HG03103 (cell line): Measurements from ENCODE around the gene LTBP3.
"Not testable (repeated sequence)": the region's sequence is repeated elsewhere in the genome, so short reads cannot be mapped to it uniquely, and the experiment has no call there.

ENCODE experiments used
- ATAC-seq: cut with Tn5 transposase; IDR thresholded peaks from one replicate; pipeline ENCODE4 v1.9.1; 2021; ENCODE audit warnings: low read depth; ENCODE audit not compliant: unreplicated experiment

The LTBP3 gene

DNA sequence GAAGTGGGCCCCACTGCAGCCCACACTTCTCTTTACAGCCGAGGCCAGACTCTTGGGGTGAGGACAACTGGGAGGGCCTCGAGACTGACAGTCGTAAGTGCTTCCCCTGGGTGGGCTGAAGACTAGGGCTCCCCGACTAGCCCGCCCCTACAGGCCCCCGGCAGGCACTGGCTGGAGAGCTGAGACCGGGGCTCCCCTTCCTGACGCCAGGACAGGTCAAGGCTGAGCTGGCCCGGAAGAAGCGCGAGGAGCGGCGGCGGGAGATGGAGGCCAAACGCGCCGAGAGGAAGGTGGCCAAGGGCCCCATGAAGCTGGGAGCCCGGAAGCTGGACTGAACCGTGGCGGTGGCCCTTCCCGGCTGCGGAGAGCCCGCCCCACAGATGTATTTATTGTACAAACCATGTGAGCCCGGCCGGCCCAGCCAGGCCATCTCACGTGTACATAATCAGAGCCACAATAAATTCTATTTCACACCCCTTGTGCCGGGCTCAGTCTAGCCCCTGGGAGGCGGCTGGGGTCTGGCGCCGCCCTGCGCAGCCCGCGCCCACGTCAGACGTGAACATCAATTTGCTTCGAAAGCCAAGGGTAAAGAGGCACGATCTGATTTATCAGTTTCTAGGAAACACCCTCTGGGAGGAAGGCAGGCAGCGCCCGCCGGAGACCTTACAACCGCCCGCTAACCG lies 19.8 kb downstream of the LTBP3 start:
- no peak for ATAC-seq

DNA sequence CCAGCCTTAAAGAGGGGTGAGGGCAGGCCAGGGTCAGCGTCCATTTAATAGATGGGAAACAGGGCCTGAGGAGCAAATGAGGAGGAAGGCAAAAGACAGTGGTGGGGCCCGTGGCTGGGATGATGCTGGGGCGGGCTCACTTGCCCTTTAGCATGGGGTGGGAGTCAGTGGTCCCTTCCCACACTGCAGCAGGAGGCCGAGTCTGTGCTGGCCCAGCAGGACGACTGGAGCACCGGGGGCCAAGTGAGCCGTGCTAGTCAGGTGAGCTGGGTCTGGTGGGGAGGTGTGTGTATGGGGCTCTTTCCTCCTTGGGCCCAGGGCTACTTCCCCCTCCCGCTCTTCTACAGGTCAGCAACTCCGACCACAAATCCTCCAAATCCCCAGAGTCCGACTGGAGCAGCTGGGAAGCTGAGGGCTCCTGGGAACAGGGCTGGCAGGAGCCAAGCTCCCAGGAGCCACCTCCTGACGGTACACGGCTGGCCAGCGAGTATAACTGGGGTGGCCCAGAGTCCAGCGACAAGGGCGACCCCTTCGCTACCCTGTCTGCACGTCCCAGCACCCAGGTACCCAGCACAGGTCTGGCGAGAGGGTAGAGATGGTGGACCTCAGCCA lies 20.4 kb downstream of the LTBP3 start:
- ATAC-seq = no peak

DNA sequence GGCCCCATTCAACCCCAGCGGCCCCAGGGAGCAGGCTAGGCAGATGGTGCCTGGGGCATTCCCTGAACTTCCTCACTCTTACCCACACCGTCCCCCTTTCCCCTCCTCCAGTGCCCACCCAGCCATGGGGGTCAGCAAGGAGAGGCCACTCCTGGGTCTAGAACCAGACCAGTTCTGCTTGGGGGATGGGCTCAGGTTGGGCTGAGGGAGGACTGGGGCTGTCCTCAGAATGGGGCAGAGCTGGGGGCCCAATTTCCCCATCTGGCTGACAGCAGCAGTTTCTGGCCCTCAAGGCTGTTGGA lies 20.9 kb downstream of the LTBP3 start:
- ATAC-seq = no peak

DNA sequence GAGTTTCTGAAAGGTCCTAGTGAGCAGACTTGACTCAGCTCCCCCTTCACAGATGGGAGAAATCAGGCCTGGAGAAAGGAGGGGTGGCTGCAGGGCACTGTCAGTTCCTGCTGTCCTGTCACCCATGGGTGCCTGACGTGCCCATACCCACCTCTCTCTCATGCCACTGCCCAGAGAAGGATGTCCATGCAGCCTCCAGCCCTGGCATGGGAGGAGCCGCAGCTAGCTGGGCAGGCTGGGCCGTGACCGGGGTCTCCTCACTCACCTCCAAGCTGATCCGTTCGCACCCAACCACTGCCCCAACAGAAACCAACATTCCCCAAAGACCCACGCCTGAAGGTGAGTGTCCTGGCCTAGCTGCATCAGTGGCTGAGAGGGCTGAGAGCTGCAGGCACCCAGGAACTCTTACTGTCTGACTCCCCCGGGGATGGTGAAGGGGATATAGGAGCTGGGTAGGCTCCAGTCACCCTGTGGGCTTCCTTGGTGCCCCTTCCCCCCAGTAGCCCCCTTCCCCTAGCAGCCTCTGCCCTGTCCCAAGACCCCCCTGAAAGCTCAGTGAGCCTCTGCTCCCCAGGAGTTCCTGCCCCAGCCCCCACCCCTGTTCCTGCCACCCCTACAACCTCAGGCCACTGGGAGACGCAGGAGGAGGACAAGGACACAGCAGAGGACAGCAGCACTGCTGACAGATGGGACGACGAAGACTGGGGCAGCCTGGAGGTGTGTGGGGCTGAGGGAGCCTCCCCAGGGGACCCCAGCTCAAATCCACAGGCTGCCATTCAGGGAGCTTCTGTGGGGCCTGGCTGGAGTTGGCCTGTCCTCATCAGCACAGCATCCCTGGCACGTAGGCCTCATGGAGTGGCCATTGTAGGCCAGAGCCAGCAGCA lies 21.5 kb downstream of the LTBP3 start:
- ATAC-seq = no peak

DNA sequence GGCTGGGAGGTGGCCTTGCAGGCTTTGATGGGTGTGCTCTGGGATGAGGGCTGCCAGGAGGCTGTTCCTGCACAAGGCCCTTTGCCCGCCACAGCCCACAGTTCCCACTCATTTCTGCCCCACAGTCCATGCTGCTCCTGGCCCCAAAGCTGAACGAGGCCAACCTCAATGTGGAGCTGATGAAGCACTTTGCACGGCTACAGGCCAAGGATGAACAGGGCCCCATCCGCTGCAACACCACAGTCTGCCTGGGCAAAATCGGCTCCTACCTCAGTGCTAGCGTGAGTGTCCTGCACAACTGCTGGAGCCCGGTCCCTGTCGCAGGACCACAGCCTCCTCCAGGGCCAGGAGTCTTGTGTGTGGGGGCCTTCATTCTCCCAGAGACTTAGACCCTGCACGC lies 23.1 kb downstream of the LTBP3 start:
- no peak for ATAC-seq

DNA sequence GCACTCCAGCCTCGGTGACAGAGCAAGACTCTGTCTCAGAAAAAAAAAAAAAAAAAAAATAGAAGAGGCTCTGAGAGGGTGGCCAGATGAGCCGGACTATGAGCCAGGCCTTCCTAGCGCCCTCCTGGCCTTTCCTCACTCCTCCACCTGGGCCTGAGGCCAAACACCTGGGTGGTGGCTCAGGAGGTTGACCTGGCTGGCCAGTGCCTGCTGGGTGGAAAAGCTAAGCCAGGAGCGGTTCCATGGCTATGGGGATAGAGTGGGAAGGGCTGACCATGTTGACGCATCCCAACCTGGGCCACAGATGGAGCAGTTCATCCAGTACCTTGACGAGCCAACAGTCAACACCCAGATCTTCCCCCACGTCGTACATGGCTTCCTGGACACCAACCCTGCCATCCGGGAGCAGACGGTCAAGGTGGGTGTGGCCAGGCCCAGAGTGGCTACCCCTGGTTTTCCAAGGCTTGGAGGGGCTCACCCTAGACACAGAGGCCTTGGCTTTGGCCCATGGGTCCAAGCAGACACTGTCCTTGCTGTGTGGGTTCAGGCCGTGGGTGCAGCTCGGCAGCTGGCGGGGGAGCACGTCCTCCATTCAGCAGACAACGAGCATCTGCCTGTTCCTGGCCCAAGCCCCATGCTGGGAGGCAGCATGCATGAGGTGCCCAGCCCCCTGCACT lies 25.6 kb downstream of the LTBP3 start:
- no peak for ATAC-seq

DNA sequence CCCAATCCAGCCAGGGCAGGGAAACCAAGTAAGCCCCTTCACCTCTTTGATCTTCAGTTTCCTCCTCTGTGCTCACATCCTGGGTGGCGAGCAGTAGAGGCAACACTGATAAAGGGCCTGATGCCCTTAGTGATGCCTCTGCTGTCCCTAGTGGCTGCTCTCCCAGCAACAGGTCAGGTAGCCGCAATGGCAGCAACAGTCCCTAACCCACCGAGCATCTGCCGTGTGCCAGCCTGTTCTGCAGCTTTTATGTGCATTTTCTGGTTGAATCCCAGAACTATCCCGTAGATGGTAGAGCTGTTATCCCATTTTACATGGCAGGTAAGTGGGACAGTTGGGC lies 28.0 kb downstream of the LTBP3 start:
- no peak for ATAC-seq

DNA sequence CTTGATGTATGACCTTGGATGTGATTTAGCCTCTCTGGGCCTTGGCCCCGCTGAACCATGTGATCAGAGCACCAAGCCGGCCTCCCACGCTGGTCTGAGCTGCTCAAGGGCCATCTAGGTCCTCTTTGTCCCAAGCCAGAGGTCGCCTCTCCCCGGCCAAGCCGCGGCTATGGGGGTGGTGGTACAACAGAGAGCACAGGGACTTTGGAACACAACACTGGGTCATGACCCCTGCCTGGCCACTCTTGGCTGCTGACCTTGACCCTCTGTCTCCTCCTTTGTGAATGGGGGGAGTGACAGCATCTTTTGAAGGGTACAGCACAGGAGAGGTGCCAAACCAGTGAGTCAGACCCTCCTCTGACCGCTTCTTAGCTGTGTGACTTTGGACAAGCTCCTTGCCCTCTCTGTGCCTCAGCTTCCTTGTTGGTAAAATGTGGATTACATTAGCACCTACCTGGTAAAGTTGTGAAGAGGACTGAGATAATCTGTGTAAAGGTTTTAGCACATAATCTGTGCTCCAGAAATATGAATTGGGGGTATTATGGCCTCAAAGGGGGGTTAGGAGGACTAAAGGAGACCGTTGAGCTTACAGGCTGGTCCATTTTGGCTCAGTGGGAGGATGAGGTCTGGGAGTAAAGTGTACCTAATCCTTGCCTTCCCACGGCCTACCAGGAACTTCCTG lies 28.5 kb downstream of the LTBP3 start:
- no peak for ATAC-seq

DNA sequence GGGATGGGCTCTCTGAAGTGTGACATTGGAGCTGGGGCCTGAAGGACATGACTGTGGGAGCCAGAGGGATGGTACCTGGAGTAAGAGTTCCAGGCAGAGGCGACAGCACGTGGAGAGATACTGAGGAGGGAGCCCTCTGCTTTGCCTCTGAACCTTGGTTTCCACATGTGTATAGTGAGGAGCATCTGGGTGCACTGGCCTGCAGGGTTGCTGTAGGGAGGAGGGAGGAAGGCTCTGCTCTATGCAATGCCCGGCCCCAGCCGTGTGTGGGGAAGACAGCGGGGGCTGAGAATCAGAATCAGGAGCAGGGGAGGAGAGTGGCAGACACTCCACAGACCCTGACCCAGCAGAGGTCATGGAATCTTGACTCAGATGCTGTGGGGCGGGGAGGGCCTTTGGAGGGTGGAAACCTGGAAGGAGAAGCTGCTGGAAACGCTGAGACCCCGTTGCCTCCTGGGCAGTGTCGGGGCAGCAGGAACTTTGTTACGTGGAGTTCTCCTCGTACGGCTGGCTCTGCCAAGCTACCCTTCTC lies 29.3 kb downstream of the LTBP3 start:
- no peak for ATAC-seq

DNA sequence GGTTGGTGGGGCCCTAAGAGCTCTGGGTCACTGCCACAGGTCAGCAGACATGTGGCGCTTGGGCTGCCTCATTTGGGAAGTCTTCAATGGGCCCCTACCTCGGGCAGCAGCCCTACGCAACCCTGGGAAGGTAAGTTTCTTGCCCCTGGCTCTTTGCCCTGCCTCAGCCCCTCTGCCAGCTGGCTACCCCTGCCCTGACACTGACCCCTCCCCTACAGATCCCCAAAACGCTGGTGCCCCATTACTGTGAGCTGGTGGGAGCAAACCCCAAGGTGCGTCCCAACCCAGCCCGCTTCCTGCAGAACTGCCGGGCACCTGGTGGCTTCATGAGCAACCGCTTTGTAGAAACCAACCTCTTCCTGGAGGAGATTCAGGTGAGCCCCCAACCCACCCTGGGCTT lies 31.4 kb downstream of the LTBP3 start:
- no peak for ATAC-seq

DNA sequence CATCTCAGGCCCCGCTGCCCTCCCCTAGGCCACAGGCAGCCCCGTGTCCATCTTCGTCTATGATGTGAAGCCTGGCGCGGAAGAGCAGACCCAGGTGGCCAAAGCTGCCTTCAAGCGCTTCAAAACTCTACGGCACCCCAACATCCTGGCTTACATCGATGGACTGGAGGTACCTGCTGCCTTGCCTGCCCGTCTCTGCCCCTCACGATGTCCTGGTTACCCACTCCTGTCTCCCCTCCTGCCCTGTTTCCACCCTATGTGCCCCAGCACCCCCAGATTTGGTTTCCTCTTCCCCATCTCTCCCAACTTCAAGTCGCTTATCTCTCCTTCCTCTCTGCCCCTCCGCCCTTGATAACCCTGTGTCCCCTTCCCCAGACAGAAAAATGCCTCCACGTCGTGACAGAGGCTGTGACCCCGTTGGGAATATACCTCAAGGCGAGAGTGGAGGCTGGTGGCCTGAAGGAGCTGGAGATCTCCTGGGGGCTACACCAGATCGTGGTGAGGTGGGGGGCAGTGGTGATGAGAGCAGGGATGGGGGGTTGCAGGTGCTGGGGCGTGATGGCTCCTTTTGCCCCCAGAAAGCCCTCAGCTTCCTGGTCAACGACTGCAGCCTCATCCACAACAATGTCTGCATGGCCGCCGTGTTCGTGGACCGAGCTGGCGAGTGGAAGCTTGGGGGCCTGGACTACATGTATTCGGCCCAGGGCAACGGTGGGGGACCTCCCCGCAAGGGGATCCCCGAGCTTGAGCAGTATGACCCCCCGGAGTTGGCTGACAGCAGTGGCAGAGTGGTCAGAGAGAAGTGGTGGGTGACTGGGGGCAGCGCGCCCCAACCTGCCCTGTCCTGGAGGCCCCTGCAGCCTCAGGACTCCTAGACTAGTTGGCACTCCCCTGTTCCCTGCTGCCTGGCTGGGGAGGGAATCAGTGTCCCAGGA lies 32.3 kb downstream of the LTBP3 start:
- ATAC-seq = no peak

DNA sequence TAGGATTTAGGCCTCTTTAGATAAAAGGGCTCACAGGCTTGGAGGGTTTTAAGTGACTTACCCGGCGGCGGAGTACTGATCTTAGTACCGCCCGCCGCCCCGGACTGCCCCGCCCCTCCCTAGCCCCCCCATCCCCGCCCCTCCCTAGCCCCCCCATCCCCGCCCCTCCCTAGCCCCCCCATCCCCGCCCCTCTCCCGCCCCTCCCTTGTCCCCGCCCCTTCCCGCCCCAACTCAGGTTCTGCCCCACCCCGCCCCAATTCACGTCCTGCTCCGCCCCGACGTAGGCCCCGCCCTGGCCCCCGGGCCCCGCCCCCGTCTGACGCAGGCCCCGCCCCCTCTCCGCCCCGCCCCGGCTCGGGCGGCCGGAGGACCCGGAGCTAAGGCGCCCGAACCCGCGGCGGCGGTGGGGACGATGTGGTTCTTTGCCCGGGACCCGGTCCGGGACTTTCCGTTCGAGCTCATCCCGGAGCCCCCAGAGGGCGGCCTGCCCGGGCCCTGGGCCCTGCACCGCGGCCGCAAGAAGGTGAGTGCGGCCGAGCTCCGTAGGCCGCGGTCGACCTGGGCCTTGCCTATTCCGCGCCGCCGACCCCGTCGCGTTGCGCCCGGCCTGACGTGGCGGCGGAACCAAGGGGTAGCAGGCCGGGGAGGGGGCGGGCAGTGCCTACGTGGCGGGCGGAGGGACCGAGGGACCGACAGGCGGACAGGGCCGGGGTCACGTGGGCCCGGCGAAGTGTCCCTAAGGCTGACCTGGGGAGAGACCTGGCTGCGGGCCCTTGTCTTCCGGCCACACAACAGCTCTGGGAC lies 33.2 kb downstream of the LTBP3 start, which contains the start of gene SCYL1:
TSS of gene SCYL1 (plus strand) at position 343 of the 805 bp plus-strand sequence. CDS start at position 414, 71 bp downstream.
- ATAC-seq = peak; percentile 49

DNA sequence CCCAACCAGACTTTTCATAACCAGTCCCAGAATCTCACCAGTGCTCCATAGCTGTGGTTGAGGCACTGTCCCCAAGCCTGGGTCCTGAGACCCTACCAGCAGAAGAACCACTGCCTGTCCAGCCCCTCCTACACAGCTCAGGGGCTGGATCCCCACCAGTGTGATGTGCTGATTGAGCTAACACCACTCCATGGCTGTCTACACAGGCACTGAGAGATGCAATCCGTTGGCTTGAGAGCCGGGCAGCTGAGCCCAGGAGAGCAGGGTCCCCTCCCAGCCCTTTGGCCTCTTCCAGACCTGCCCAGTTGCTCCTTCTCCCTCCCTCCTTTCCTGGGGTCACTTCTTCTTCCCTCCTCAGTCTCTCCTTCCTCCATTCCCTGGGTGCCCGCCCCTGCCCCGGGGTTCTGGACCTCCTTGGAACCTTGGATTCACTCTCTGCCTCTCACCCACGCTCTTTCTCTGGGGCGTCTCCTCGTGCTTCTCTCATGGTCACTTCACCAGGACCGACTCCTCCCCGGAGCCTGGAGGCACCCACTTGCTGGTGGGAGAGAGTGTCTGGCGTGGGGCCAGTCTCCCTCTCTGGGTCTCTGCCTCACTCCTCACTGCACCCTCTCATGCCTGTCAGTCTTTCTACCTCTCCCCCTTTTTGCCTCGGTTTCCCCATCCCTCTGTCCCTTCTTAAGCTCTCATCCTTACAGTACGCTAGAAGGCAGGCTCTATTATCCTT lies 34.0 kb downstream of the LTBP3 start:
- no peak for ATAC-seq

DNA sequence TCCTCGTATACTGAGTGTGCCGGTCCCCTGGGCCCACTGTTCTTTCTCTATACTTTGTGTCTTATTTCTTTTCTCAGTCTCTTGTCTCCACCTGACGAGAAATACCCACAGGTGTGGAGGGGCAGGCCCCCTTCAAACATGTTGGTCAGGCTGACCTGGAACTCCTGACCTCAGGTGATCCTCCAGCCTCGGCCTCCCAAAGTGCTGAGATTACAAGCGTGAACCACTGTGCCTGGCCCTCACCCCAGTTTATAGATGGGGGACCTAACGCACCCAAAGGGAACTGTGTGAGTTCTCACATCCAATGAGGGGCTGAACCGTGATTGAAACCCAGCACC lies 34.6 kb downstream of the LTBP3 start:
- not testable (repeated sequence) for ATAC-seq

DNA sequence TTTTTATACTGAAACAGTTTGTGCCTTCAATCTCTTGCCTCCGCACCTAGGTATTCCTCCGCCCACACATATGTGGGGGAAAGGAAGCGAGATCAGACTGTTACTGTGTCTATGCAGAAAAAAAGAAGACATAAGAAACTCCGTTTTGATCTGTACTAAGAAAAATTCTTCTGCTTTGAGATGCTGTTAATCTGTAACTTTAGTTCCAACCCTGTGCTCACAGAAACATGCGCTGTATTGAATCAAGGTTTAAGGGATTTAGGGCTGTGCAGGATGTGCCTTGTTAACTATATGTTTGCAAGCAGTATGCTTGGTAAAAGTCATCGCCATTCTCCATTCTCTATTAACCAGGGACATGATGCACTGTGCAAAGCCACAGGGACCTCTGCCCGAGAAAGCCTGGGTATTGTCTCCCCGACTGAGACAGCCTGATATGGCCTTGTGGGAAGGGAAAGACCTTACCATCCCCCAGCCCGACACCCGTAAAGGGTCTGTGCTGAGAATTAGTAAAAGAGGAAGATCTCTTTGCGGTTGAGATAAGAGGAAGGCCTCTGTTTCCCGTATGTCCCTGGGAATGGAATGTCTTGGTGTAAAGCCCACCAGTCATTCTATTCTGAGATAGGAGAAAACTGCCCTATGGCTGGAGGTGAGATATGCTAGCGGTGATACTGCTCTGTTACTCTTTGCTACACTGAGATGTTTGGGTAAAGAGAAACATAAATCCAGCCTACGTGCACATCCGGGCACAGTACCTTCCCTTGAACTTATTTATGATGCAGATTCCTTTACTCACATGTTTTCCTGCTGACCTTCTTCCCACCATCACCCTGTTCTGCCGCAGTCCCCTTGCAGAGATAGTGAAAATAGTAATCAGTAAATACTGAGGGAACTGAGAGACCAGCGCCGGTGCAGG lies 35.2 kb downstream of the LTBP3 start:
- not testable (repeated sequence) for ATAC-seq

DNA sequence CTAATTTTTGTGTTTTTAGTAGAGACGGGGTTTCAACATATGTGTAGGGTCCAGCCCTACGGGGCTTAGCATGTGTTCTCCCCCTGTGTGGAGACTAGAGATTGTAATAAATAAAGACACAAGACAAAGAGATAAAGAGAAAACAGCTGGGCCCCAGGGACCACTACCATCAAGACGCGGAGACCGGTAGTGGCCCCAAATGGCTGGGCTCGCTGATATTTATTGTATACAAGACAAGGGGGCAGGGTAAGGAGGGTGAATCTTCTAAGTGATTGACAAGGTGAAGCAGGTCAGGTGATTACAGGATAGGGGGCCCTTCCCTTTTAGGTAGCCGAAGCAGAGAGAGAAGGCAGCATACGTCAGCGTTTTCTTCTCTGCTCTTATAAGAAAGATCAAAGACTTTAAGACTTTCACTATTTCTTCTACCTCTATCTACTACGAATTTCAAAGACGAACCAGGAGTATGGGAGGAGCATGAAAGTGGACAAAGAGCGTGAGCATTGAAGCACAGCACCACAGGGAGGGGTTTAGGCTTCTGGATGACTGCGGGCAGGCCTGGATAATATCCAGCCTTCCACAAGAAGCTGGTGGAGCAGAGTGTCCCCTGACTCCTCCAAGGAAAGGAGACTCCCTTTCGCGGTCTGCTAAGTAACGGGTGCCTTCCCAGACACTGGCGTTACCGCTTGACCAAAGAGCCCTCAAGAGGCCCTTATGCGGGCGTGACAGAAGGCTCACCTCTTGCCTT lies 36.2 kb downstream of the LTBP3 start:
- not testable (repeated sequence) for ATAC-seq
